ENCODE measurements around the gene CLMP. TPM values are rescaled to one million over a fixed set of nuclear protein-coding genes. Genes with fewer than 3 reads are reported as not detected.

Gene CLMP
- total and polyA plus RNA-seq, 3 experiments from 2014 or later: 0.07 to 0.31 (median 0.09) TPM

DNA sequence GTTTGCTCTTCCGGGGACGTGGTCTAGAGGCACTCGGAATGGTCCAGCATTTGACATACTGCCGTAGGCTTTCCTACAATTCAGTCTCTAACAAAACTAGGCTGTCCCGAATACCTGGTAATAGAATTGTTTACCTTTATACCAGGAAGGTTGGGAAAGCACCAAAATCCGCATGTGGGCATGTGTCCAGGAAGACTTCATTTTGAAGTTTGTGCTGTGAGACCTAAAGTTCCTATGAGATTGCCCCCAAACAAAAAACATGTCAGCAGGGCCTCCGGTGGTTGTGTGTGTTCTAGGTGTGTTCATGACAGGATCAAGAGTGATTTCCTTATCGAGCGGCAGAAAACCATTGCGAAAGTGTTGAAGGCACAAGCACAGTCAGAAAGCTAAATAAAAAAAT, 159.2 kb downstream of the CLMP start:
- H3K4me1 Mint-ChIP-seq: peaks cover 0 to 6% (median 0%) of the 10 kb centered on the region in 3 donors
- no peak overlapping the region for H3K4me3 ChIP-seq (ENCODE audit: low read length)
- H3K27ac Mint-ChIP-seq: no peak overlapping the region
- ChIA-PET CTCF (interaction anchor here (2.6 kb wide), 1 partner anchor 19 kb away, joined by 15 read pairs; no protein-coding TSS in a partner anchor), POLR2A (no interaction called here)
- no peak overlapping the region for H3K27ac ChIP-seq (ENCODE audit: low read depth, low read length)
- H3K9me3 ChIP-seq (ENCODE audit: low read length): no peaks in the 10 kb centered on the region
- H3K27me3 Mint-ChIP-seq: peaks cover 0 to 4% of the 10 kb centered on the region in 2 donors
- peaks cover 0 to 4% (median 0%) of the 10 kb centered on the region in 3 donors for H3K36me3 Mint-ChIP-seq
- H3K36me3 ChIP-seq (ENCODE audit: insufficient read depth, low read length): no peaks in the 10 kb centered on the region
- no peaks in the 10 kb centered on the region for H3K9me3 Mint-ChIP-seq
- no peaks in the 10 kb centered on the region for H3K4me1 ChIP-seq (ENCODE audit: insufficient read depth, low read length)
- DNase-seq: no peak
- no peaks in the 10 kb centered on the region for H3K27me3 ChIP-seq (ENCODE audit: insufficient read depth, low read length, poor library complexity, severe bottlenecking)
- no peak overlapping the region for H3K4me3 Mint-ChIP-seq

DNA sequence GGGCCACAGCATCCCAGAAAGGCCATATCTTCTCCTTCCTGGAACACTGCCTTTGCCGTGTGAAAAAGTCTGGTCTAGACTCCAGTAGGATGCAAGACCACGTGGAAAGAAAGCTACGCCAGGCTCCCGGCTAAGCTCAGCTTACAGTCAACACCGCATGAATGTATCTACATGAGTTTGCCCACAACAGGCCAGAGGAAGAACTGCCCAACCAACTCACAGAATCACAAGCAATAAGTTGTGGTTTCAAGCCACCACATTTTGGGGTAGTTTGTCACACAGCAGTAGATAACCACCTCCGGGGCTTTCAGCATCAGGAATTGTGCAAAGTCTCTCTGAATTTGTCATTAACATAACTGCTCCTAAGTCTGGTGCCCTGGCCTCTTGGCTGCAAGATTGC, 160.5 kb downstream of the CLMP start:
- Histone ChIP-seq H3K27me3 (ENCODE audit: insufficient read depth, low read length, poor library complexity, severe bottlenecking) (no peaks in the 10 kb centered on the region), H3K27ac (ENCODE audit: low read depth, low read length) (no peak overlapping the region), H3K4me1 (ENCODE audit: insufficient read depth, low read length) (no peaks in the 10 kb centered on the region), H3K36me3 (ENCODE audit: insufficient read depth, low read length) (no peaks in the 10 kb centered on the region), H3K4me3 (ENCODE audit: low read length) (no peak overlapping the region), H3K9me3 (ENCODE audit: low read length) (no peaks in the 10 kb centered on the region)
- peaks cover 0 to 6% (median 0%) of the 10 kb centered on the region in 3 donors for H3K4me1 Mint-ChIP-seq
- H3K9me3 Mint-ChIP-seq: no peaks in the 10 kb centered on the region
- ChIA-PET CTCF (interaction anchor here (1.2 to 3.2 kb wide), 4 partner anchors 10 to 181 kb away, joined by 3 to 17 read pairs (median 8); no protein-coding TSS in a partner anchor), POLR2A (no interaction called here)
- no peak overlapping the region for H3K27ac Mint-ChIP-seq
- no peak for DNase-seq
- H3K4me3 Mint-ChIP-seq: no peak overlapping the region
- peaks cover 0 to 4% of the 10 kb centered on the region in 2 donors for H3K27me3 Mint-ChIP-seq
- peaks cover 0 to 4% (median 0%) of the 10 kb centered on the region in 3 donors for H3K36me3 Mint-ChIP-seq

DNA sequence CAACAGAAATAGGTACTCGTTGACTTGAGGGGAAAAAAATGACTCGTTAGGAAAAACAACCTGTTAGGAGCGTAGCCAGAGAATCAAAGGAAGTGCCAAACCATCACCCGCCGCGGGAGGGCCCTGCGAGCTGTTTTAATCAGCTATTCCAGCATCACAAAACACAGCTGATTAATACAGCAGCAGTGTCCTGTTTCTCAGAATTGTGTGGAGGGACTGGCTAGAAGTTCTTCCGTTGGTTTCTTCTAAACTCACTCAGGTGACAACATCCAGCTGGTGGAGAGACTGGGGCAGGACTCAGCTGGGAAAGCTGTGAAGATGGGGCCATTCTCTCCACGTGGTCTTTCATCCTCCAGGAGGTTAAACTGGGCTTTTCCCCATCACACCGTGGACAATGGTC, 161.2 kb downstream of the CLMP start:
- H3K27me3 Mint-ChIP-seq: peaks cover 0 to 4% of the 10 kb centered on the region in 2 donors

DNA sequence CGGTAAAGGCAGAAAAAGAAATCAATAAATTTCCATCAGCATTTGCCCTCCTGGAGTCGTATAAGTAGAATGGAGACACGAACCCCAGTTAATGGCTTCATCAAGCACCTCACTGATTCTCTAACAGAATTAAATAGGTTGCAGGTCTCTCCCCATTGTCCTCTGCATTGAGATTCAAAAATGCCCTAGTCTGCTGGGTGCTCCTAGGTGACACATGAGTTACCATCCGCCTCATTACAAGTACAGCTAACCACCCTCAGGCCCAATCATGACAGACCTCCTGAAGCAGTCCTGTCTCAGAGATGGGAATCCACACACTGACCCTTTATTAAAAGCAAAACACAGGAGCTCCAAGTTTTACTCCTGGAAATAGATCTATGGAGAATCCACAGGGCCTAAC, 164.5 kb downstream of the CLMP start:
- Mint-ChIP-seq H3K4me1 (peaks cover 0 to 6% (median 0%) of the 10 kb centered on the region in 3 donors), H3K27me3 (peaks cover 0 to 2% of the 10 kb centered on the region in 2 donors), H3K36me3 (no peaks in the 10 kb centered on the region), H3K27ac (peak overlapping the region in 2 of 8 donors; percentile 60 to 87), H3K9me3 (no peaks in the 10 kb centered on the region), H3K4me3 (no peak overlapping the region)
- Histone ChIP-seq H3K36me3 (ENCODE audit: insufficient read depth, low read length) (no peaks in the 10 kb centered on the region), H3K4me3 (ENCODE audit: low read length) (no peak overlapping the region), H3K4me1 (ENCODE audit: insufficient read depth, low read length) (no peaks in the 10 kb centered on the region), H3K27me3 (ENCODE audit: insufficient read depth, low read length, poor library complexity, severe bottlenecking) (no peaks in the 10 kb centered on the region), H3K27ac (ENCODE audit: low read depth, low read length) (no peak overlapping the region), H3K9me3 (ENCODE audit: low read length) (no peaks in the 10 kb centered on the region)
- POLR2A ChIA-PET: interaction anchor here (0.5 kb wide), 1 partner anchor 177 kb away, joined by 3 read pairs; no protein-coding TSS in a partner anchor
- DNase-seq: no peak
- CTCF ChIA-PET: interaction anchor here (1.5 kb wide), 1 partner anchor 24 kb away, joined by 7 read pairs; no protein-coding TSS in a partner anchor

More for the DNA sequence above, 161.2 kb downstream of the CLMP start:
- Histone ChIP-seq H3K36me3 (ENCODE audit: insufficient read depth, low read length) (no peaks in the 10 kb centered on the region), H3K4me1 (ENCODE audit: insufficient read depth, low read length) (no peaks in the 10 kb centered on the region), H3K9me3 (ENCODE audit: low read length) (no peaks in the 10 kb centered on the region), H3K4me3 (ENCODE audit: low read length) (no peak overlapping the region), H3K27ac (ENCODE audit: low read depth, low read length) (no peak overlapping the region), H3K27me3 (ENCODE audit: insufficient read depth, low read length, poor library complexity, severe bottlenecking) (no peaks in the 10 kb centered on the region)
- H3K9me3 Mint-ChIP-seq: no peaks in the 10 kb centered on the region
- H3K4me3 Mint-ChIP-seq: no peak overlapping the region
- ChIA-PET POLR2A (no interaction called here), CTCF (interaction anchor here (1.0 to 3.2 kb wide), 5 partner anchors 11 to 238 kb away, joined by 3 to 17 read pairs (median 5); no protein-coding TSS in a partner anchor)
- DNase-seq: no peak
- H3K27ac Mint-ChIP-seq: peak overlapping the region in 1 of 8 donors; percentile 35
- H3K36me3 Mint-ChIP-seq: peaks cover 0 to 4% (median 0%) of the 10 kb centered on the region in 3 donors
- H3K4me1 Mint-ChIP-seq: peaks cover 0 to 6% (median 0%) of the 10 kb centered on the region in 3 donors

DNA sequence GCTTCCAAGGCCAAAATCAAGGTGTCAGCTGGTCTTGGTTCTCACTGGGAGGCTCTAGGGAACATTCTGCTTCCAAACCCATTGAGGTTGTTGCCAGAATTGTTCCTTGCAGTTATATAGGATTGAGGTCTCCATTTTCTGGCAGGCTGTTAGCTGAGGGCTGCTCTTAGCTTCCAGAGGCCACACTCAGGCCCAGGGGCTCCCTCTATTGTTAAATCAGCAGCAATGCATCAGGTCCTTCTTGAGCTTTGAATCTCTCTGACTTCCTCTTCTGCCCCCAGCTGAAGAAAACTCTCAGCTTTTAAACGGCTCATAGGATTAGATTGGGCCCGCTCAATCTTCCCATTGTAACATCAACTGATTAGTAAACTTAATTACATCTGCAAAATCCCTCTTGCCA, 174.1 kb downstream of the CLMP start:
- Mint-ChIP-seq H3K9me3 (no peaks in the 10 kb centered on the region), H3K27ac (peak overlapping the region in 1 of 8 donors; percentile 40), H3K36me3 (no peaks in the 10 kb centered on the region), H3K4me1 (peaks cover 5 to 10% (median 8%) of the 10 kb centered on the region in 3 donors), H3K27me3 (peaks cover 5 to 12% of the 10 kb centered on the region in 2 donors), H3K4me3 (no peak overlapping the region)
- ChIA-PET POLR2A (interaction anchor here (0.8 to 1.1 kb wide), 2 partner anchors 225 to 363 kb away, joined by 3 to 5 read pairs; no protein-coding TSS in a partner anchor), CTCF (interaction anchor here (0.6 to 6.3 kb wide), 20 partner anchors 9 to 388 kb away, joined by 3 to 65 read pairs (median 4); partner anchors contain the start of gene HSPA8)
- H3K4me3 ChIP-seq (ENCODE audit: low read length): no peak overlapping the region
- H3K4me1 ChIP-seq (ENCODE audit: insufficient read depth, low read length): no peaks in the 10 kb centered on the region
- H3K27ac ChIP-seq (ENCODE audit: low read depth, low read length): no peak overlapping the region
- no peaks in the 10 kb centered on the region for H3K36me3 ChIP-seq (ENCODE audit: insufficient read depth, low read length)
- no peaks in the 10 kb centered on the region for H3K9me3 ChIP-seq (ENCODE audit: low read length)
- DNase-seq: peak in 2 of 5 donors; percentile 7 to 18
- no peaks in the 10 kb centered on the region for H3K27me3 ChIP-seq (ENCODE audit: insufficient read depth, low read length, poor library complexity, severe bottlenecking)

Other genes with a start within 250 kb of the CLMP start
- not detected for gene BSX, start 213.4 kb downstream of the CLMP start, total RNA-seq
- not detected for gene BSX, start 213.4 kb downstream of the CLMP start, polyA plus RNA-seq
- gene HSPA8, start 133.1 kb downstream of the CLMP start, total RNA-seq: 1,000 to 10,000 TPM; 3,972 to 4,236 TPM
- gene HSPA8, start 133.1 kb downstream of the CLMP start, polyA plus RNA-seq: 1,494 TPM
- gene GRAMD1B, start 235.0 kb upstream of the CLMP start, total RNA-seq: 10 to 100 TPM; 27.9 to 28.2 TPM
- 2.1 TPM for gene GRAMD1B, start 235.0 kb upstream of the CLMP start, polyA plus RNA-seq

All from CD8-positive, alpha-beta memory T cell (primary cell).